Measurements from ENCODE around the gene TMEM221. TPM values are rescaled to one million over a fixed set of nuclear protein-coding genes. Genes with fewer than 3 reads are reported as not detected.

The TMEM221 gene
- total and polyA plus RNA-seq, 10 of the 15 experiments (the other 5 are each of a cell fraction or from before 2014, with no cell fraction given): 0.04 to 0.24 TPM; not detected in 8

DNA sequence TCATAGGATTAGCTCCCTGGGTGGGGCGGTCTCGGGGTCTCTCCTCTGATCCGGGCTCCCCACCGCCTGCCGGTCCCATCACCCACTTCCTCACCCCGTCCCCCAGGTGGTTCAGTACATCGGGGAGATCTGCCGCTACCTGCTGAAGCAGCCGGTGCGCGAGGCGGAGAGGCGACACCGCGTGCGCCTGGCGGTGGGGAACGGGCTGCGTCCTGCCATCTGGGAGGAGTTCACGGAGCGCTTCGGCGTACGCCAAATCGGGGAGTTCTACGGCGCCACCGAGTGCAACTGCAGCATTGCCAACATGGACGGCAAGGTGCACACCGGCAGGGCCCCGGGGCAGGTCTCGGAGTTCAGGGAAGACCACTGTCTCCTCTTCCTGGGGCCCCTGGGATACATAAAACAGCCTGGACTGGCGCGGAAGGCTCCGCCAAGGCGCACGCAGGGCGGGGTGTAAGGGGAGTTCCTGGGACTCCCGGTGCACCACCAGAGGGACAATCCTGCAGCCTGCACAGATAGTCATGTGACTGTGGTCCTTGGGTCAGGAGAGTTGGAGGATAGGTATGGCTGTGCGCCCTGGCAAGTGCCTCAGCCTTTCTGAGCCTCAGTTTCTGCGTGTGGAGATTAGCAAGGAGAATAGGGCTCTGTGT lies 48.8 kb upstream of the TMEM221 start:
- no peaks in the 10 kb centered on the region for H3K36me3 ChIP-seq (ENCODE audit: control insufficient read depth in 2 of 2, insufficient read depth in 2 of 2, low read length in 1 of 2)
- in situ Hi-C loops (cut with MboI) (no loop called here), intact Hi-C loops (cut with micrococcal nuclease; ENCODE audit: unreplicated experiment) (loop anchor here (5.0 kb wide), 1 partner anchor 75 kb away; no protein-coding TSS in a partner anchor)
- no peak for ATAC-seq
- DNase-seq (ENCODE audit: low read depth, low spot score): no peak
- peaks cover 13% of the 10 kb centered on the region for H3K4me1 ChIP-seq (ENCODE audit: control insufficient read depth, insufficient read depth, low read length)
- peaks cover 2% of the 10 kb centered on the region for H4K20me1 ChIP-seq (ENCODE audit: control insufficient read depth, insufficient read depth)
- 91% methylated on average over 38 of the region's 41 CpGs for WGBS (ENCODE audit: insufficient coverage, insufficient replicate concordance, low lambda C conversion rate, missing lambda C conversion rate)
- no peak overlapping the region for H3K9ac ChIP-seq (ENCODE audit: control insufficient read depth, insufficient read depth, low read length)
- no peak overlapping the region for H3K4me2 ChIP-seq (ENCODE audit: control insufficient read depth, insufficient read depth)
- ChIA-PET RAD21 (ENCODE audit: unreplicated experiment) (interaction anchor here (0.9 to 2.3 kb wide), 5 partner anchors 20 to 79 kb away, joined by 4 to 6 read pairs (median 4); no protein-coding TSS in a partner anchor), POLR2A (interaction anchor here (1.5 to 1.7 kb wide), 2 partner anchors 12 to 76 kb away, joined by 6 read pairs; no protein-coding TSS in a partner anchor), CTCF (interaction anchor here (0.8 to 4.8 kb wide), 15 partner anchors 11 to 124 kb away, joined by 3 to 114 read pairs (median 11); partner anchors contain the start of gene PGLS), SMC1A (ENCODE audit: uncharacterized antibody, unreplicated experiment) (interaction anchor here (1.0 to 2.6 kb wide), 3 partner anchors 14 to 77 kb away, joined by 4 to 11 read pairs (median 9); partner anchors contain the start of gene PGLS)
- no peaks in the 10 kb centered on the region for H3K27me3 ChIP-seq (replicated peaks in 1 of 2; ENCODE audit: control insufficient read depth in 2 of 2, insufficient read depth in 2 of 2, low read length in 1 of 2)
- no peaks in the 10 kb centered on the region for H3K9me3 ChIP-seq (replicated peaks; ENCODE audit: control insufficient read depth, insufficient read depth, low read length)
- H2AFZ ChIP-seq (ENCODE audit: control insufficient read depth, low read depth, low read length): no peak overlapping the region
- H3K27ac ChIP-seq (ENCODE audit: control insufficient read depth, insufficient read depth): no peak overlapping the region
- FAIRE-seq: no peak
- H3K79me2 ChIP-seq (ENCODE audit: control insufficient read depth, insufficient read depth, low read length): no peaks in the 10 kb centered on the region
- H3K4me3 ChIP-seq: no peak overlapping the region
- no peak for TF ChIP-seq CEBPB (IDR thresholded peaks at IDR 0.05; ENCODE audit: borderline replicate concordance in 1 of 2, low read depth in 2 of 2, low read length in 2 of 2)
- TF ChIP-seq, protein P1, sequence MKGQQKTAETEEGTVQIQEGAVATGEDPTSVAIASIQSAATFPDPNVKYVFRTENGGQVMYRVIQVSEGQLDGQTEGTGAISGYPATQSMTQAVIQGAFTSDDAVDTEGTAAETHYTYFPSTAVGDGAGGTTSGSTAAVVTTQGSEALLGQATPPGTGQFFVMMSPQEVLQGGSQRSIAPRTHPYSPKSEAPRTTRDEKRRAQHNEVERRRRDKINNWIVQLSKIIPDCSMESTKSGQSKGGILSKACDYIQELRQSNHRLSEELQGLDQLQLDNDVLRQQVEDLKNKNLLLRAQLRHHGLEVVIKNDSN (IDR thresholded peaks at IDR 0.05; ENCODE audit: borderline replicate concordance, extremely low read length, insufficient read depth, low read depth, low read length): peak; percentile 10
- no TSS peak for BruUV-seq (replicated peaks)
